ENCODE results near the gene FOXC1. TPM values are rescaled to one million over a fixed set of nuclear protein-coding genes. Genes with fewer than 3 reads are reported as not detected.

The FOXC1 gene
- total RNA-seq, 1 donor from 2014 or later: 0.45 TPM

DNA sequence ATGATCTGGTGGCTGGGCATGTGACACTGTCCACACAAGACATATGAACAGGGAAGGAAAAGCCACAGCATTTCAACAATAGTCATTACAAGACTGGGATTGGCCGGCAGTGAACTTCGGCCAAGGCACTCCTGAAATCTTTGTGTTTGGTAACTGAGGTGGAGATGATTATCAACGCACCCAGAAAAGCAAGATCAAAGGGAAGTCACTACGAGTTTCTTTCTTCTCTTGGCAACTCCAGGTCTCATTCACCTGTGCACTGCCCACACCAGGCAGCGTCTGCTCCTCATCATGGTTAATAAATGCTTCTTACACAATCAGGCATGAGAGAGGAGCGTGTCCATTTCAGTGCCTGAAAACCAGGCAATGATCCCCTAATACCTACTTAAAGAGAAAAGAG, 20.5 kb upstream of the FOXC1 start:
- Mint-ChIP-seq H3K4me3 (no peak overlapping the region), H3K36me3 (peaks cover under 1% of the 10 kb centered on the region), H3K27me3 (ENCODE audit: insufficient read depth, low read depth) (no peaks in the 10 kb centered on the region), H3K27ac (no peak overlapping the region), H3K4me1 (peaks cover 2% of the 10 kb centered on the region), H3K9me3 (peaks cover 1% of the 10 kb centered on the region)
- Histone ChIP-seq H3K27me3 (peaks cover 11% of the 10 kb centered on the region), H3K9ac (no peak overlapping the region), H3K4me2 (no peak overlapping the region), H3K4me3 (no peak overlapping the region), H3K9me3 (ENCODE audit: low read depth) (no peaks in the 10 kb centered on the region), H2AFZ (replicated peaks) (no peak overlapping the region), H3K27ac (no peak overlapping the region), H3K4me1 (no peaks in the 10 kb centered on the region), H4K20me1 (ENCODE audit: low read depth) (no peaks in the 10 kb centered on the region), H3F3A (ENCODE audit: low read depth) (no peaks in the 10 kb centered on the region), H3K36me3 (no peaks in the 10 kb centered on the region), H3K79me2 (ENCODE audit: low read depth) (no peaks in the 10 kb centered on the region)
- no peak for TF ChIP-seq EZH2 (IDR thresholded peaks at IDR 0.05)
- no peak for DNase-seq (ENCODE audit: low spot score)

DNA sequence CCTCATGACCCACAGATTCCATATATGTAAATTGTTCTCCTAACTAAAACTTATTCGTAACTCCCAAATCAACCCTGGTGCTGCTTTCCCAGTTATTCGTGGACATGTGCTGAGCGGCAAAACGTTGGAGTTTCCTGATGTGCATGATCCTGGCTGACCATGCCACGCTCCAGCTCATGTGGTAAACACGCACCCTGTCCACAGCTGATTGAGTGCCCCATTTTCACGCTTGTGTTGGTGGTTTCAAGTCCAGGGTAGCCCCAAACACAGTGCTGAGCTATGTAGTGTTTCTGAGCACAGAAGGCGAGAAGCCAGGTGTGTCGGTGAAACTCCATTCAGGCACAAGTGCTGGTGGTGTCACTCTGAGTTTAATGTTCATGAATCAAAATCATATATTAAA, 19.1 kb upstream of the FOXC1 start:
- Mint-ChIP-seq H3K27ac (no peak overlapping the region), H3K4me1 (peaks cover 3% of the 10 kb centered on the region), H3K36me3 (no peaks in the 10 kb centered on the region), H3K9me3 (no peaks in the 10 kb centered on the region), H3K4me3 (no peak overlapping the region), H3K27me3 (ENCODE audit: insufficient read depth, low read depth) (no peaks in the 10 kb centered on the region)
- Histone ChIP-seq H3K9ac (no peak overlapping the region), H3K36me3 (no peaks in the 10 kb centered on the region), H4K20me1 (ENCODE audit: low read depth) (no peaks in the 10 kb centered on the region), H3K27me3 (peaks cover 23% of the 10 kb centered on the region), H3K79me2 (ENCODE audit: low read depth) (no peaks in the 10 kb centered on the region), H3K4me3 (no peak overlapping the region), H3K4me1 (no peaks in the 10 kb centered on the region), H3F3A (ENCODE audit: low read depth) (no peaks in the 10 kb centered on the region), H2AFZ (replicated peaks) (no peak overlapping the region), H3K4me2 (no peak overlapping the region), H3K9me3 (ENCODE audit: low read depth) (no peaks in the 10 kb centered on the region), H3K27ac (no peak overlapping the region)
- DNase-seq (ENCODE audit: low spot score): no peak
- TF ChIP-seq EZH2phosphoT487 (IDR thresholded peaks at IDR 0.05): no peak
- TF ChIP-seq, protein P1, sequence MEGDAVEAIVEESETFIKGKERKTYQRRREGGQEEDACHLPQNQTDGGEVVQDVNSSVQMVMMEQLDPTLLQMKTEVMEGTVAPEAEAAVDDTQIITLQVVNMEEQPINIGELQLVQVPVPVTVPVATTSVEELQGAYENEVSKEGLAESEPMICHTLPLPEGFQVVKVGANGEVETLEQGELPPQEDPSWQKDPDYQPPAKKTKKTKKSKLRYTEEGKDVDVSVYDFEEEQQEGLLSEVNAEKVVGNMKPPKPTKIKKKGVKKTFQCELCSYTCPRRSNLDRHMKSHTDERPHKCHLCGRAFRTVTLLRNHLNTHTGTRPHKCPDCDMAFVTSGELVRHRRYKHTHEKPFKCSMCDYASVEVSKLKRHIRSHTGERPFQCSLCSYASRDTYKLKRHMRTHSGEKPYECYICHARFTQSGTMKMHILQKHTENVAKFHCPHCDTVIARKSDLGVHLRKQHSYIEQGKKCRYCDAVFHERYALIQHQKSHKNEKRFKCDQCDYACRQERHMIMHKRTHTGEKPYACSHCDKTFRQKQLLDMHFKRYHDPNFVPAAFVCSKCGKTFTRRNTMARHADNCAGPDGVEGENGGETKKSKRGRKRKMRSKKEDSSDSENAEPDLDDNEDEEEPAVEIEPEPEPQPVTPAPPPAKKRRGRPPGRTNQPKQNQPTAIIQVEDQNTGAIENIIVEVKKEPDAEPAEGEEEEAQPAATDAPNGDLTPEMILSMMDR (IDR thresholded peaks at IDR 0.05): no peak
- no peak for TF ChIP-seq EZH2 (IDR thresholded peaks at IDR 0.05)

DNA sequence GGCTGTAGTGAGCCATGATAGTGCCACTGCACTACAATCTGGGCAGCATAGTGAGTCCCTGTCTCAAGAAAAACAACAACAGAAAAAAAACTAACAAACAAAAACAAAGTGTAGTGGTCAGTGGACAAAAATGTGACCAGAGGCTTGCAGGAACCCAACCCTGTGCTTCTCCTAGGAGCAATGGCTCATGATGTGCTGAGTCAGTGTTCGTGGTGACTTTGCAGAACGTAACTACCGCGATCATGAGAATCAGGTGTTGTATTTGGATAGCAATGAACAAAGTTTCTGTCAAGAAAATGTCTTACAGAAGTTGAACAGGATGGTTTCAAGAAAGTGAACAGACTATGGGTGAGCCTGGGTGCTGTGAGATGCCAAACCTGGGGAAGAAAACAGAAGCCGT, 18.5 kb upstream of the FOXC1 start:
- Histone ChIP-seq H2AFZ (replicated peaks) (no peak overlapping the region), H3K9ac (no peak overlapping the region), H4K20me1 (ENCODE audit: low read depth) (no peaks in the 10 kb centered on the region), H3F3A (ENCODE audit: low read depth) (no peaks in the 10 kb centered on the region), H3K4me1 (no peaks in the 10 kb centered on the region), H3K27ac (no peak overlapping the region), H3K4me2 (no peak overlapping the region), H3K9me3 (ENCODE audit: low read depth) (no peaks in the 10 kb centered on the region), H3K36me3 (no peaks in the 10 kb centered on the region), H3K27me3 (peaks cover 29% of the 10 kb centered on the region), H3K4me3 (no peak overlapping the region), H3K79me2 (ENCODE audit: low read depth) (no peaks in the 10 kb centered on the region)
- DNase-seq (ENCODE audit: low spot score): no peak
- Mint-ChIP-seq H3K4me1 (peaks cover 5% of the 10 kb centered on the region), H3K36me3 (no peaks in the 10 kb centered on the region), H3K27ac (no peak overlapping the region), H3K27me3 (ENCODE audit: insufficient read depth, low read depth) (peaks cover 2% of the 10 kb centered on the region), H3K9me3 (no peaks in the 10 kb centered on the region), H3K4me3 (no peak overlapping the region)
- TF ChIP-seq EZH2 (IDR thresholded peaks at IDR 0.05) (no peak), EZH2phosphoT487 (IDR thresholded peaks at IDR 0.05) (no peak)
- TF ChIP-seq, protein P1 (IDR thresholded peaks at IDR 0.05): no peak

DNA sequence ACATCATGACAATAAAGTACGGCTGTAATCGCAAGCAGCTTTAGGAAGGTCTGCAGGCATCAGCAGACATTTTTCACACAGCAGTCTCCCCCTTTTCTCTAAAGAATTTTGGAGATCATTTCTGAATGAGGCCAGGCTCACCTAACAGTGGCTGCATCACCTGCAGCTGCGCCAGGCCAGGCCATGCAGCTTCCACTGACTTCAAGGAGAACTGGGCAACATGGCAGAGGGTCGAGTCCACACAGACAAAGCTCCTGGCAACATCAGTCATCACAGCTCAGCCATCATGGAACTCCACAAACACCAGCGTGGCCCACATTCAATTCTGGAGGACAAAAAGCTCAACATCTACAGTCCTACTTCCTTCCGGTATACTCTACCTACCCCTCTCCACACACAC, 17.8 kb upstream of the FOXC1 start:
- Histone ChIP-seq H4K20me1 (ENCODE audit: low read depth) (no peaks in the 10 kb centered on the region), H3K4me1 (peaks cover 6% of the 10 kb centered on the region), H3K9ac (no peak overlapping the region), H3K4me3 (no peak overlapping the region), H3F3A (ENCODE audit: low read depth) (no peaks in the 10 kb centered on the region), H3K79me2 (ENCODE audit: low read depth) (no peaks in the 10 kb centered on the region), H3K4me2 (no peak overlapping the region), H3K27me3 (peaks cover 29% of the 10 kb centered on the region), H3K36me3 (no peaks in the 10 kb centered on the region), H3K9me3 (ENCODE audit: low read depth) (no peaks in the 10 kb centered on the region), H2AFZ (replicated peaks) (no peak overlapping the region), H3K27ac (no peak overlapping the region)
- Mint-ChIP-seq H3K27me3 (ENCODE audit: insufficient read depth, low read depth) (peaks cover 2% of the 10 kb centered on the region), H3K4me3 (no peak overlapping the region), H3K36me3 (no peaks in the 10 kb centered on the region), H3K4me1 (peaks cover 11% of the 10 kb centered on the region), H3K9me3 (no peaks in the 10 kb centered on the region), H3K27ac (no peak overlapping the region)
- TF ChIP-seq EZH2phosphoT487 (IDR thresholded peaks at IDR 0.05): no peak
- TF ChIP-seq, protein P1 (IDR thresholded peaks at IDR 0.05): no peak
- TF ChIP-seq EZH2 (IDR thresholded peaks at IDR 0.05): no peak
- no peak for DNase-seq (ENCODE audit: low spot score)

Data from neural progenitor cell (in vitro differentiated cells).